Measurements from ENCODE around the gene OOSP3. TPM values are rescaled to one million over a fixed set of nuclear protein-coding genes. Genes with fewer than 3 reads are reported as not detected.

OOSP3 gene
- total and polyA plus RNA-seq, 12 donors = not detected

DNA sequence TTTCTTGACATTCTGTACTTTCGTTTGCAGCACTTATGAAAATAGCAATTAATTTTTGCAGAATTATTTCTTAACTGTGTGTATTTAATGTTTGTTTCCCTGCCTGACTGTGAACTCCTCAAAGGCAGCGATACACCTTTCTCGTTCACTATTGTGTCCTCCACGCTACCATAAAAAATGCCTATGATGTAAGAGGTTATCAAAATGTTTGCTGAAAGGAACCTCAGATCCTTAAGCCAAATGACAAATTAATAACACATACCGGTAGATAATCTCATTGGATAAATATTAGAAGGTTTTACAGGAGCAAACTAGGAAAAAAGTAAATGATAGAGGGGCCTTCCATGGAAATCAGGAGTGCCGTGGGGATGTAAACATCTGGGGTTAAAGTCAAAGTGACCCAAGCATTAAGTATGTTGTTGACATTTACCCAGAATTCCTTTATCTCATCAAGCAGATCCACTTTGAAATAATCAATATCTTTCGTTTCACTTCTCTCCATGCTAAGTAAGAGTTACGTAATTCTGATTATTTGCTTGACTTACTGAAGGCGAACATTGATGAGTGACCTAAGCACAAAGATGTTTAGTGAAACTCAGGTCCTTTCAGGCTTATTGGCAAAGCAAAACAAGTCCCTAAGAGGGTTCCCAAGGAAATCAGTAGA is 2.6 kb upstream of the OOSP3 start:
- Histone ChIP-seq H3K4me3 (no peak overlapping the region), H3K27ac (no peak overlapping the region), H3K36me3 (replicated peaks in 1 of 2) (no peaks in the 10 kb centered on the region), H3K9me3 (replicated peaks in 1 of 3) (no peaks in the 10 kb centered on the region), H3K4me1 (replicated peaks in 1 of 2) (no peaks in the 10 kb centered on the region), H3K27me3 (no peaks in the 10 kb centered on the region)
- WGBS, 4 donors = 68 to 77% (median 76%) methylated on average over 9 of the region's 9 CpGs
- no peak for DNase-seq
- intact Hi-C loops (cut with DNase I) = no loop called here
- TF ChIP-seq POLR2A (IDR thresholded peaks at IDR 0.05) (no peak), CTCF (IDR thresholded peaks at IDR 0.05) (no peak)

DNA sequence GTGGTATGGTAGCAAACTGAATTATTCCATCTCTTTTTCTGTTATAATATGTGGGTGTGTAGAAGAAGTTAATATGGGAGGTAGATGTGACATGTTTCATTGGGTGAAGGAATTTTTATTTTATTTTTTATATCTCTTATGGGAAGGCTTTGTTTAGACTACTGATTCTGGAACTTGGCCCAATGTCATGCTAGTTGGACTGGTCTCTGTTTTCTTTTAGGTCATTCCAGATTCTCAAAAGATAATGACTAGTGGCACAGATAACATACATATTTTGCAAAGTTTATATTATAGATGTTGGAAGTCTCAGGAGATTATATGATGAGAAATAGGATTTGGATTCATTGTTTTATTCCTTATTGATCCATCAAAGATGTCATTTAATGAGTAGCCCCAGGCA is 1.3 kb upstream of the OOSP3 start:
- Histone ChIP-seq H3K36me3 (replicated peaks in 1 of 2) (no peaks in the 10 kb centered on the region), H3K27ac (no peak overlapping the region), H3K4me1 (replicated peaks in 1 of 2) (no peaks in the 10 kb centered on the region), H3K4me3 (no peak overlapping the region), H3K9me3 (replicated peaks in 1 of 3) (no peaks in the 10 kb centered on the region), H3K27me3 (no peaks in the 10 kb centered on the region)
- DNase-seq = no peak
- intact Hi-C loops (cut with DNase I) = no loop called here
- TF ChIP-seq CTCF (IDR thresholded peaks at IDR 0.05) = no peak
- no peak for TF ChIP-seq POLR2A (IDR thresholded peaks at IDR 0.05)

- no peak for DNase-seq
- Histone ChIP-seq H3K36me3 (replicated peaks in 1 of 2) (no peaks in the 10 kb centered on the region), H3K4me1 (replicated peaks in 1 of 2) (no peaks in the 10 kb centered on the region), H3K27ac (no peak overlapping the region), H3K9me3 (replicated peaks in 1 of 3) (no peaks in the 10 kb centered on the region), H3K27me3 (no peaks in the 10 kb centered on the region), H3K4me3 (no peak overlapping the region)
- TF ChIP-seq CTCF (IDR thresholded peaks at IDR 0.05) = no peak
- TF ChIP-seq POLR2A (IDR thresholded peaks at IDR 0.05) = no peak
- intact Hi-C loops (cut with DNase I) = no loop called here
Observed at GRCh38 chr11:59877784-59878183, 798 bp upstream of the OOSP3 start.

DNA sequence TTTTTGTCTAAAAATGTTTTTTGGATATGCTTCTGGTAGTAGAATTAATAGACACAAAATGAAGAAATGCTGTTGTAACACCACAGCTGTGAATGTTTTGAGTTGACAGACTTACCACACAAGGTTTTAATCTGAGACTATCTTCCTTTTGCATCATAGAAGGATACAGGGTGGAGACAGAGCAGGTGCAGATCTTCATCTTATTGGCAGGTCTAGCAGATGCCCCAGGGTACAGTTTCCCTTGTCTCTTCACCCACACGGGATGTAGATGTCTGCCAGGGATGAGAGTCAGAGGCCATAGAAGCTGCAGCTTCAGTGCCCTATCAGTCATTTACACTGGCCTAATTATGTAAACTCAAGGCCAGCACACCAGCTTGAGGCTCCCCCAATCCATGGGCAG is 985 bp downstream of the OOSP3 start:
- Histone ChIP-seq H3K4me1 (replicated peaks in 1 of 2) (no peaks in the 10 kb centered on the region), H3K36me3 (replicated peaks in 1 of 2) (no peaks in the 10 kb centered on the region), H3K9me3 (replicated peaks in 1 of 3) (no peaks in the 10 kb centered on the region), H3K27me3 (no peaks in the 10 kb centered on the region), H3K27ac (no peak overlapping the region), H3K4me3 (no peak overlapping the region)
- WGBS, 4 donors = 8 to 51% (median 45%) methylated on average over 1 of the region's 1 CpG
- no peak for DNase-seq
- TF ChIP-seq CTCF (IDR thresholded peaks at IDR 0.05) = no peak
- TF ChIP-seq POLR2A (IDR thresholded peaks at IDR 0.05) = no peak
- intact Hi-C loops (cut with DNase I) = no loop called here
